GM19468 (cell line): ENCODE data around the gene HOXA4.

Source experiments
- ATAC-seq: cut with Tn5 transposase; IDR thresholded peaks from one replicate; pipeline ENCODE4 v1.9.1; 2021; ENCODE audit warnings: mild to moderate bottlenecking, moderate library complexity, moderate number of reproducible peaks; ENCODE audit not compliant: unreplicated experiment; ENCODE audit errors: extremely low read depth

The HOXA4 gene

GRCh38 chr7:27159266-27160144 is 28.9 kb upstream of the HOXA4 start:
- ATAC-seq, result no peak

DNA sequence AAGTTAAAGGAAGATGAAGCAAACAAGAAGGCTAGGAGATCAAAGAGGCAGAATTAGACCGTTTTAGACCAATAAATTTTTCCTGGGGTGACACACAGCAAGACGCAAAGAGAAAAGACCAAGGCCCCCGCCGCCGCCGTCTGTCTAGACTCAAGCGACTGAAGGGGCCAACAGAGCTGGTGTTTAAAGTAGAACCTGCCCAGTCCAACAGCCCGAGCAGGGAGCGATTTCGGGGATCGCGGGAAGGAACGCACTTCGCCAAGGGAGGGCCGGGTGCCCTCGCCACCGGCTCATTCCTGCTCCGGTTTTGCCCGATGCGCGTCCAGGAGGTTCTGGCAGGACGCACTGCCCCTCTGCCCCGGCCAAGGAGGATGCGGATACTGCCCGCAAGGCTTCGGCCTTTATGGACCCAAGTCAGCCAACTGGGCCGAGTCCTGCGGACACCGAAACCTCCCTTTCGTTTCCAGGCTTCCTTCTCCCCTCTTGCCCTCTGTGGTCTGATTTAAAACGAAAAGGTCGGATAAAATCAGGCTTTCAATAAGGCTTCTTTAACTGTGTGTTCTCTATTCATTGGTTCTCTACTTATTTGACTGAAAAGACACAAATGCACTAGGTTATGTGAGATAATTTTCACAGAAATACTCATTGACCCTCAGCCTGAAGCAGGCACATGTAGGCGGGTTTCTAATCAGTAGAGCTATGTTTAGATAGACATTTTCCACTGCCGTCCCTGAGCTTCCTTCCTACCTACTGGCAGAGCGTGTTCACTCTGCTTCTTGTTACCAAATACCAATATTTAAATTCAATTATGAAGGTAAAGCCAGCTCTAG is 28.1 kb upstream of the HOXA4 start:
- no peak for ATAC-seq

DNA sequence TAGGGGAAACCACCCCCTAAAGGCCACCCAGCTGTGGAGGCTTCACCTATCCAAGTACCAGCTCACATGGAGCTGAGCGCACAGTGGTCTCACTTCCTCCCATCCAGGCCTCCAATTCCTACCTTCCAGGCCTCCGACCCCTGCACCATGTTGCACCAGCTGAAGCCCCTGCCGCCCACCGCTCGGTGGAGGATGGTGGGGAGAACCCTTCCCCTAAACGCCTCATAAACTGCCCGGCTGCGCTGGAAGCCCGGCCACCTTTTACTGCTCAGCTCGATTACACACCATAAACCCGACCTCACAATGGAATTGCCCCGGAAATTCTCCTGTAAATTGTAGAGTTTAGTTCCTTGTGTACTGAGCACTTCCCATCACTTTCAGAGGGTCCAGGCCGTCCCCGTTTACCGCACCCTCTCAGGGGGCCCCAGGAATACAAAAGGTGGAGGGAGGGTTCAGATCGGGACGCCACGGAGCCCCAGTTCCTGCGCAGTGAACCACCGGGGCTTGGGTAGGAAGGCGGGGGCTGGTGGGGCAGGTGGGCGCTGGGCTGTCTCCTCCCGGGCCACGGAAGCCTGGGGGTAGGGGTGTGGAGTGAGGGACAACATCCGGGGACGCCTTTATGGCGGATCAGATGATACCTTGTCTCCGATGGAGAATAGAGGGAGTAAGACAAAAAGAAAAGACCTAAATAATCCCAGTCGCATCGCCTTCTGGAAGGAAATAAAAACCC is 27.3 kb upstream of the HOXA4 start:
- no peak for ATAC-seq

DNA sequence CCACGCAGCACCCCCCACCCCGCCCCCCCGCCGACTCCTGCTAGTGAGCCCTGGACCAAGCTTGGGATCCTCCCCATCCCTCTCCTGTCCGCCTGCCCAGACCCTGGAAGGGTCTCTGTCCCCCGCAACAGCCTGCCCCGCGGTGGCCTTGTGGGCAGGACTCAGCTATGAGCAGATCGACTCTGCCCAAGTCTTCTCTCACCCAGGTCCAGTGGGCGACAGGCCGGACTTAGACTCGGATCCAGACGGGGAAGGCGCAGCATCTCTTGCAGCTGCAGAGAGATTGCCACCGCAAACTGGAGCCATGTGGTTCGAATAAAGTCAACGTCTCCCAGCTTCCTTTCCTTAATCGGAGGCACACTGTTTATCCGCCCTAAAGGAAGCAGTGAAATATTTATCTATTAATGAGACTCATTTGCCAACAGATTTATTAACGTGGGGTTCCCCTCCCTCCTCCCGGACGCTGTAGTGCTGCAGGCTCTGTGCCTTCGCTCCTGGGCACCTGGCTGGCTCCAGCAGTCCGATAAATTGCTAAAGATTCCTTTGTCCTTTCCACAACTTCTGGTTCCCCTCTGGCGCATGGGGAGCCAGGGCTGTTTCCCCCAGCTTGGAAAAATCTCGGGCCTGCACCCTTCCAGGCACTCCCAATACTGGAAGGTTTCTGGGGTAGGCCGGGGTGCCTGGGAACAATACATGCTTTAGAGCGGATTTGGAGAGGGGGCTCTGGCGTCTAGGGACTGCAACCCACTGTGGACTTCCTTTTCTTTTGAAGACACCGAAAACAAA is 26.6 kb upstream of the HOXA4 start:
- ATAC-seq, result no peak

DNA sequence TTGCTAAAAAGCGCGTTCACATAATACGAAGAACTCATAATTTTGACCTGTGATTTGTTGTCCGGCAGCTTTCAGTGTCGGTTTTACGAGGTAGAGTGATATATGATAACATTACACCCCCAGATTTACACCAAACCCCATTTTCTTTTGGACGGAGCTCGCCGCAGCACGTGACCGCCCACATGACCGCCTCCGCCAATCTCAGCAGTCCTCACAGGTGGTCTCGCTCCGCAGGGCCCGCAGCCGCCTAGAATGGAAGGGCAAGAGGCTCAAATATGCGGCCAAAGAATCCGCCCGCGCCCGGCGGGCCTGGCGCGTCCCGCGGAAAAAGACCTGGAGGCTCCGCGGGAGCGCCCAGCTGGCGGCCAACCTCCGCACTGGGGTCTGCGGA is 25.9 kb upstream of the HOXA4 start, which contains the start of gene HOXA7:
Gene HOXA7 (minus strand): TSS at position 168 of the 391 bp plus-strand sequence. CDS start 130 bp downstream, at position 38.
- no peak for ATAC-seq

DNA sequence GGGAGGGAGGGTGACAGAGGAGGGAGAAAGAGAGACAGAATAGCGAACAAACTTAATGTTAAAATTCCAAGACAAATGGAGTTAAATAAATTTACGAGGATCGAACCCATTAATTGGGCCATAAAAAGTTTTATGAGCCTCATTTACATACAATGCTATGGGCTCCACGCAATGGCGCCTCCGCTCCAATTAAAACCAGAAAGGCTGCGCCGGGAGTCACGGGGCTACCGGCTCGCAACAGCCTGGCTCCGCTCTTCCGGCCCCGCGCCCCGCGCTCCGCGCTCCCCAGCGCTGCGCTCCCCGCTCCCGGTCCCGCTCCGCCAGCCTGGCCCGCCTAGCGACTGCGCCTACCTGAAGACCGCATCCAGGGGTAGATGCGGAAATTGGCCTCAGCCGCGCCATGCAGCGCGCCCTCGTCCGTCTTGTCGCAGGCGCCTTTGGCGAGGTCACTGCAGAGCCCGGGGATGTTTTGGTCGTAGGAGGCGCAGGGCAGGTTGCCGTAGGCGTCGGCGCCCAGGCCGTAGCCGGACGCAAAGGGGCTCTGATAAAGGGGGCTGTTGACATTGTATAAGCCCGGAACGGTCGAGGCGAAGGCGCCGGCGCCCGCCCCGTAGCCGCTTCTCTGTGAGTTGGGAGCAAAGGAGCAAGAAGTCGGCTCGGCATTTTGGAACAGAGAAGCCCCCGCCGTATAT is 25.4 kb upstream of the HOXA4 start:
- ATAC-seq, result no peak

GRCh38 chr7:27154901-27155815 is 24.6 kb upstream of the HOXA4 start:
- no peak for ATAC-seq

DNA sequence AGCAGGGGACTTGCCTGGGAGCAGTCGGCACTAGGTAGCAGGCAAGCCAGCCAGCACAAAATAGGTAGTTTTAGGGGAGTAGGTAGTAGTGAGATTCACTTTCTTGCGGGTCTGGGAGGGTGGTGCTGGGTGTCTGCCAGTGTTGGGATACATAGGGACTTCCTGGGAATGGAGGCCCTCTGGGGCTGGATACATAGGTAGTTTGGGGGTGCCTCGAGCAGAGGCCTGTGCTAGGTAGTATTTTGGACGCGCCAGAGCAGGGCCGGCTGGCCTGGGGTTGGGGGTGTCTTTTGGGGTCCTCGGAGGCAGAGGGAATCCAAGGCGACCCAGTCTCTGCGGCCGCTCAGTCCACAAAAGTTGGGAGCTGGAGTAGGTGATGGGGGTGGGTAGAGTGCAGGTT is 23.8 kb upstream of the HOXA4 start:
- ATAC-seq, result no peak

GRCh38 chr7:27153526-27153925 is 23.0 kb upstream of the HOXA4 start:
- no peak for ATAC-seq

GRCh38 chr7:27152816-27153442 is 22.4 kb upstream of the HOXA4 start:
- no peak for ATAC-seq

DNA sequence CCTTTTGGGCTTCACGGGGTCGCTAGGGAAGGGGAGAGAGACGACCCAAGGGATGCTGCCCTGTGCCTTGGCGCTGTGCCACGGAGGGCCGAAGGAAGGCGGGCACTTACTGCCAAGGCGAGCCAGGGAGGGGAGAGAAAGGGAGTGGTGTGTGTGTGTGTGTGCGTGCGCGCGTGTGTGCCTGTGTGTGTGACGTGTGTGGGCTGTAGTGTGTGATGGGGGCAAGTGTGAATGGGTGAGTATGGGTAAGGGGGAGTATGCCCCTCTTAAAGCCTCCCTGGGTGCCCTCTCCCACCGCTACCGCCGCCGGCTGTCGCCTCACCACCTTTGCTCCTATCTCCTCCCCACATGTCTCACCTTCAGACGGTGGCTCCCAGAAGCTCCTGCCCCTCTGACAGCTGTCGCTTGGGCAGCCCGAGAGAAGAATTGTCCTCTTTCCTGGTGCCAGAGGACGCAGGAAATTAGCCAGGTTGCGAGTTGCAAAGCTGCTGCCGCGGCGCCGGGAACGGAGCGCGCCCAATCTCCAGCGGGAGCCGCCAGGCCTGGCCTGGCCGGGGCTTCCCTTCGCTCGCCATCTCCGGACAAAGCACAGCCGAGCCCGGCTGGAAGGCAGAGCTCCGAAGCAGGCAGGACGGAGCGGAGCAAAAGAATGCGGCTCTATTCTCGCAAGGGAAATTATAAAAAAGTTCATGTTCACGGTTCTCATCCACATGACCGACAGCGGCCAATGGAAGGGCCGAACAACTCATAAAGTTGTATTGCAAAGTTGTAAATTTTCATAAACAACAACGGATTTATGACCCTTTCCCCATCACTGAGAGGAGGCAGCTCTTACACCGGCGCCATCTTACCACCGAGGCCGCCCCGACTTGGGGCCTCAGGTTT is 21.6 kb upstream of the HOXA4 start, which contains the start of gene HOXA3:
Gene HOXA3 (minus strand): TSS at position 653 of the 885 bp plus-strand sequence. CDS start 41,943 bp downstream, outside the sequence.
- ATAC-seq, result no peak

- no peak for ATAC-seq
Observed at GRCh38 chr7:27151341-27151930, 20.9 kb upstream of the HOXA4 start.

- ATAC-seq, result peak; percentile 18
Observed at GRCh38 chr7:27150568-27151340, 20.2 kb upstream of the HOXA4 start.

GRCh38 chr7:27149842-27150567 is 19.4 kb upstream of the HOXA4 start:
- no peak for ATAC-seq
